GM23248 (cell line): ENCODE measurements around the gene DPYD.

Experiments
- EZH2 ChIP-seq: fragments of 200-600 bp; sonication (generic); IDR thresholded peaks from 2 replicates; pipeline ENCODE4 v1.6.1; 2018; ENCODE audit warnings: antibody characterized with exemption, mild to moderate bottlenecking; ENCODE audit not compliant: insufficient read depth, poor library complexity, severe bottlenecking
- EZH2phosphoT487 ChIP-seq: fragments of 200-600 bp; sonication (generic); IDR thresholded peaks from 2 replicates; pipeline ENCODE4 v1.6.1; 2018; ENCODE audit warnings: antibody characterized with exemption, moderate library complexity, mild to moderate bottlenecking, low read depth; ENCODE audit not compliant: insufficient read depth

DNA sequence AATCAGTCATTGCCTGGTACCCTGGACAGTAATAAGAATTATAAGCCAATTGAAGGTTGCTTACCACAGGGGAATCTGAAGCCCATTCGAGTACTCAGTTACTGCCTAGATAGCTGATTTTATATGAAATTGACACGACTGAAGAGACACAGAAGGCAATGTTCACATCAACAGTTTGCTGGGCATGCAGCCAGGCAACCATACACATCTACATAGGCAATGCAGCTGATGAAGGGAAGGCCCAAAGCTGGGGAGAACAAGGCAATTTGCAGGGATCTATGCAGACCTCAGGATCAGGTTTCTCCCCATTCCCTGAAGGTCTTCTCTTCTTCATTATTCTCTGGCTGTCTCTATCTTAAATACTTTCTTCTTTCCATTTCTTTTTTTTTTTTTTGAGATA, 750.5 kb downstream of the DPYD start:
- TF ChIP-seq EZH2 (no peak), EZH2phosphoT487 (no peak)
